GM12873 (cell line): ENCODE measurements around the gene GASK1A.

ENCODE experiments used
- CTCF ChIP-seq: IDR thresholded peaks from 2 replicates; pipeline ENCODE4 v1.5.1; 2012; ENCODE audit warnings: low read depth, mild to moderate bottlenecking, moderate library complexity, low read length, control low read depth; ENCODE audit not compliant: insufficient read depth; ENCODE audit errors: missing control alignments

GASK1A gene

GRCh38 chr3:43075904-43076661 is 97.0 kb downstream of the GASK1A start:
- TF ChIP-seq CTCF, result no peak

- no peak for TF ChIP-seq CTCF
Measured at GRCh38 chr3:43076857-43077256, 97.7 kb downstream of the GASK1A start.

- TF ChIP-seq CTCF, result no peak
Measured at GRCh38 chr3:43077261-43077660, 98.2 kb downstream of the GASK1A start.

GRCh38 chr3:43077707-43078106 is 98.6 kb downstream of the GASK1A start:
- no peak for TF ChIP-seq CTCF

- TF ChIP-seq CTCF, result no peak
Measured at GRCh38 chr3:43079536-43080332, 100.6 kb downstream of the GASK1A start.

- no peak for TF ChIP-seq CTCF
Measured at GRCh38 chr3:43080726-43081568, 101.8 kb downstream of the GASK1A start.

GRCh38 chr3:43081796-43082195 is 102.7 kb downstream of the GASK1A start:
- TF ChIP-seq CTCF, result no peak
